Gastroesophageal sphincter (tissue), 4 donors: ENCODE results near the gene SOX2. TPM values are rescaled to one million over a fixed set of nuclear protein-coding genes. Genes with fewer than 3 reads are reported as not detected.

Experiments used
- ATAC-seq: fragments of 150-250 bp; one replicate; pipeline ENCODE4 v1.9.1; 2016; ENCODE audit warnings: mild to moderate bottlenecking, moderate library complexity
- H3K27ac ChIP-seq, 4 donors: fragments of 200-600 bp; sonication (generic) in 3 of 4; 1 replicate in 3 of 4; 2 replicates in 1 of 4; pipeline ENCODE4 v1.5.1; 2016 to 2019
- H3K27me3 ChIP-seq: fragments of 200-600 bp; sonication (generic); one replicate; pipeline ENCODE4 v1.5.1; 2019
- H3K36me3 ChIP-seq, 2 donors: fragments of 200-600 bp; sonication (generic); one replicate each; pipeline ENCODE4 v1.5.1; 2019; ENCODE audit warnings: control low read depth in 1 of 2
- H3K4me1 ChIP-seq, 3 donors: fragments of 200-600 bp; sonication (generic); 1 replicate in 2 of 3; 2 replicates in 1 of 3; pipeline ENCODE4 v1.5.1; 2016 to 2019; ENCODE audit warnings: control low read depth in 2 of 3
- H3K4me3 ChIP-seq, 2 donors: fragments of 200-600 bp; sonication (generic); one replicate each; pipeline ENCODE4 v1.5.1; 2019; ENCODE audit warnings: mild to moderate bottlenecking in 1 of 2, moderate library complexity in 1 of 2
- H3K9me3 ChIP-seq, 3 donors: fragments of 200-600 bp; sonication (generic); one replicate each; pipeline ENCODE4 v1.5.1; 2017 to 2019; ENCODE audit warnings: control low read depth in 2 of 3
- EP300 ChIP-seq: sonication (generic); formaldehyde crosslinking; IDR thresholded peaks from one replicate; pipeline ENCODE4 v1.6.1; 2017; ENCODE audit warnings: antibody characterized with exemption, mild to moderate bottlenecking
- POLR2A ChIP-seq, 2 donors: fragments of 450-650 bp; IDR thresholded peaks; one replicate each; pipeline ENCODE4 v1.6.1; 2017; ENCODE audit warnings: antibody characterized with exemption in 2 of 2, mild to moderate bottlenecking in 2 of 2, moderate library complexity in 1 of 2
- POLR2AphosphoS5 ChIP-seq: sonication (generic); formaldehyde crosslinking; IDR thresholded peaks from one replicate; pipeline ENCODE4 v1.6.1; 2017; ENCODE audit warnings: antibody characterized with exemption
- WGBS, 2 donors: methylation state at CpG; one replicate each; pipeline ENCODE4 v1.1.5; 2018; ENCODE audit warnings: low coverage in 1 of 2; 5-methylcytosine and 5-hydroxymethylcytosine counted together
- total RNA-seq, 4 donors: library from RNA; depleted of rRNA; stranded (reverse); fragments of >200 nt; gene quantifications; one replicate each; pipeline ENCODE4 v1.1.0, GENCODE V29; 2016
- TF ChIP-seq, protein P1 (sequence below), 4 experiments: fragments of 200-600 bp in 2 of 4; fragments of 450-650 bp in 2 of 4; sonication (generic) in 1 of 4; IDR thresholded peaks; one replicate each; pipeline ENCODE4 v1.5.1; 2017 to 2019; ENCODE audit warnings: antibody characterized with exemption in 4 of 4, mild to moderate bottlenecking in 2 of 4, moderate library complexity in 2 of 4

Gene SOX2
- total RNA-seq, 4 donors from 2014 or later = 3.1 to 9.9 (median 5.7) TPM

DNA sequence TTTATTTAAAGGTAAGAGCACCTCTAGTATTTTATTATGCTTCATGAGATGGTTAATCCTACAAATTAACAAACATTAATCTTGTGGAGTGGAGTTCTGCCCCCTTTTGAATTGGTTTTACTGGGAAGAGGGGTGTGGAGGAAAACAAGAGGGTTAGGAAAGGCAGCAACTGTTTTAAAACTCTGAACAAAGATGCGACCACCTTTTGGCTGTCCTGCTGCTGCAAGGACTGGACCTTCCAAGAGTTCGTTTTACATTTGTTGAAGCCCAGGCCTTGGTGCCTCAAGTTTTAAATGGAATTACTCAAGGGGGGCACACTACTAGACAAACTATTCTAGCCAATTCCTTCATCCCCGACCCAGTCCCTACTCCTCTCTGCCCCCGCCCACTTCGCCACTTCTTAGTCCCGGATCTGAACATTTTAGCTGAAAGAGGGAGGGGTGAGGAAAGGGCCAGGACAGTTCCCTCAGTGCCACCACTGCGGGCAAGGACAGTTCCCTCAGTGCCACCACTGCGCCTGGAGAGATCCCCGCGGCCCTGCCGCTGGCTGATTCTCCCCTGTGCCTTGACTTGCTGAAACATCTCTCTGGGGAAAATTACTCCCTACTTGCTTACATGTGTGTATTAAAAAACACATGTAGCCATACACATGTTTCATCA, 11.2 kb downstream of the SOX2 start:
- ATAC-seq = no peak
- Histone ChIP-seq H3K36me3 (no peaks in the 10 kb centered on the region), H3K27me3 (peaks cover 100% of the 10 kb centered on the region), H3K4me1 (peaks cover 0 to 35% (median 4%) of the 10 kb centered on the region in 3 donors), H3K27ac (no peak overlapping the region), H3K4me3 (no peak overlapping the region), H3K9me3 (peaks cover 0 to 4% (median 0%) of the 10 kb centered on the region in 3 donors)
- TF ChIP-seq EP300 = no peak
- TF ChIP-seq POLR2AphosphoS5 = no peak
- TF ChIP-seq, protein P1, sequence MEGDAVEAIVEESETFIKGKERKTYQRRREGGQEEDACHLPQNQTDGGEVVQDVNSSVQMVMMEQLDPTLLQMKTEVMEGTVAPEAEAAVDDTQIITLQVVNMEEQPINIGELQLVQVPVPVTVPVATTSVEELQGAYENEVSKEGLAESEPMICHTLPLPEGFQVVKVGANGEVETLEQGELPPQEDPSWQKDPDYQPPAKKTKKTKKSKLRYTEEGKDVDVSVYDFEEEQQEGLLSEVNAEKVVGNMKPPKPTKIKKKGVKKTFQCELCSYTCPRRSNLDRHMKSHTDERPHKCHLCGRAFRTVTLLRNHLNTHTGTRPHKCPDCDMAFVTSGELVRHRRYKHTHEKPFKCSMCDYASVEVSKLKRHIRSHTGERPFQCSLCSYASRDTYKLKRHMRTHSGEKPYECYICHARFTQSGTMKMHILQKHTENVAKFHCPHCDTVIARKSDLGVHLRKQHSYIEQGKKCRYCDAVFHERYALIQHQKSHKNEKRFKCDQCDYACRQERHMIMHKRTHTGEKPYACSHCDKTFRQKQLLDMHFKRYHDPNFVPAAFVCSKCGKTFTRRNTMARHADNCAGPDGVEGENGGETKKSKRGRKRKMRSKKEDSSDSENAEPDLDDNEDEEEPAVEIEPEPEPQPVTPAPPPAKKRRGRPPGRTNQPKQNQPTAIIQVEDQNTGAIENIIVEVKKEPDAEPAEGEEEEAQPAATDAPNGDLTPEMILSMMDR (IDR thresholded peaks at IDR 0.05) = no peak
- TF ChIP-seq POLR2A (IDR thresholded peaks at IDR 0.05) = no peak
- WGBS, 2 donors = 5 to 11% methylated on average over 10 of the region's 11 CpGs

DNA sequence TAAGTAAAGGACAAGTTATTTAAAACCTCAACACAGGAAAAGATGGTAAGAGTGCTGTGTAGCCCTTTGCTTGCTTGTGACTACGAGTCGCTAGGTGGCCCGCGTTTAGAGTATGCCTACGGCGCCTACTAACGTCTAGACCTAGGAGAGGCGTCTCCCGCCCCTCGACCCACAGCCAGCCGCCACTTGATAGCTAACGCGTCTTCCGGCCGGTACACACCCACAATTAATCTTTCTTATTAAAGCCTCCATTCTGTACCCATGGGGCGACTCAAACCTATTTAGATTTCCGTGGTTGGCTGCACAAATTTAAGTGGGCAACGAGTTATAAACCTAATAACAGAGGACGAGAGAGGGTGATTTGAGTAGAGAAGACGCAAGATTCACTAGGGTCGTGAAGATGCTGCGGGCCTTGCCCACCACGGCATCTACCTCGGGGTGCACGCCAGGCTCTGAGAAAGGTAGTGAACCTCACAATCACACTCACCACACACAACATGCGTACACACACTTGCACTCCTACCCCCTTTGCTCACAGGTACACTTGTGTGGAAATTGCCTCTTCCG, 12.0 kb downstream of the SOX2 start:
- no peak for ATAC-seq
- 18 to 20% methylated on average over 13 to 19 of the region's 27 CpGs for WGBS, 2 donors
- Histone ChIP-seq H3K4me3 (no peak overlapping the region), H3K36me3 (no peaks in the 10 kb centered on the region), H3K4me1 (peaks cover 0 to 35% (median 4%) of the 10 kb centered on the region in 3 donors), H3K27ac (no peak overlapping the region), H3K9me3 (peaks cover 0 to 4% (median 0%) of the 10 kb centered on the region in 3 donors), H3K27me3 (peaks cover 100% of the 10 kb centered on the region)
- no peak for TF ChIP-seq EP300
- no peak for TF ChIP-seq POLR2A (IDR thresholded peaks at IDR 0.05)
- TF ChIP-seq POLR2AphosphoS5 = no peak
- TF ChIP-seq, protein P1 (IDR thresholded peaks at IDR 0.05) = no peak

DNA sequence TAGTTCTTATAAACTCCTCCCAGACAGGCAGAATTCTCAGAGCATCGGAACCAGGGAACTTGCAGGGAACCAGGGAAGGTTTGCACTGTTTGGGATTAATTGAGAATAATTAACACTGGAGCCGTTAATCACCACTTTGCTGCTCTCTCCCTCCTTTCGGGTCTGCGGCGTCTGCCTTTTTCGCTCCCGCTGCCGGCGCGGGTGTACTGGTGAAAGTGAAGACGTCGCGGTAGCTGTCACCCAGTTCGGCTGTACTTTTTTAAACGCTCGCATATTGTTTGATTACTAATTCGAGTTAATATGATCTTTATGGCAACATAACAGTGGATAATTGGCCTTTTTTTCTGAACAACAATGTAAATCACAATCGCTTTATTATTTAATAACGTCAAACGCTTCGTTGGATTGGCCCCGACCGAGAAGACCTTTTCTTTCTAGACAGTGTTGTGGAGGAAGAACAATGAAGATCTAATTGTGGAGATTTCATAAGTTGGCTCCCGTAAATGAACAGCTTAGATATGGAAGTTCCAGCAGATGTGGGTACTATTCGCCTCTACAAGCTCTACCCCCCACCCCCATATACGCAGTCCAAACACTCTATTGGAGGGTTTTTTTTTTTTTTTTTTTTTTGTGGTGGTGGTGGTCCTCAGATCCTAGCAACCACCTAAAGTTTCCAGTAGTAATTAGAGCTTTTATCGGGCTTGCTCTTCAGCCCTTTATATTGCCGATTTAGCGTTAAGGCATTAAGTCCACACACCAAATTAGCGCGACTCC, 12.7 kb downstream of the SOX2 start:
- peaks cover 0 to under 1% (median 0%) of the 10 kb centered on the region in 3 donors for H3K9me3 ChIP-seq
- peaks cover 100% of the 10 kb centered on the region for H3K27me3 ChIP-seq
- H3K4me3 ChIP-seq = no peak overlapping the region
- no peak overlapping the region for H3K27ac ChIP-seq
- H3K36me3 ChIP-seq = no peaks in the 10 kb centered on the region
- TF ChIP-seq POLR2AphosphoS5 = no peak
- TF ChIP-seq, protein P1 (IDR thresholded peaks at IDR 0.05) = no peak
- TF ChIP-seq POLR2A (IDR thresholded peaks at IDR 0.05) = no peak
- no peak for TF ChIP-seq EP300
- no peak for ATAC-seq
- peaks cover 0 to 33% (median 4%) of the 10 kb centered on the region in 3 donors for H3K4me1 ChIP-seq
- 11 to 12% methylated on average over 29 to 30 of the region's 31 CpGs for WGBS, 2 donors

DNA sequence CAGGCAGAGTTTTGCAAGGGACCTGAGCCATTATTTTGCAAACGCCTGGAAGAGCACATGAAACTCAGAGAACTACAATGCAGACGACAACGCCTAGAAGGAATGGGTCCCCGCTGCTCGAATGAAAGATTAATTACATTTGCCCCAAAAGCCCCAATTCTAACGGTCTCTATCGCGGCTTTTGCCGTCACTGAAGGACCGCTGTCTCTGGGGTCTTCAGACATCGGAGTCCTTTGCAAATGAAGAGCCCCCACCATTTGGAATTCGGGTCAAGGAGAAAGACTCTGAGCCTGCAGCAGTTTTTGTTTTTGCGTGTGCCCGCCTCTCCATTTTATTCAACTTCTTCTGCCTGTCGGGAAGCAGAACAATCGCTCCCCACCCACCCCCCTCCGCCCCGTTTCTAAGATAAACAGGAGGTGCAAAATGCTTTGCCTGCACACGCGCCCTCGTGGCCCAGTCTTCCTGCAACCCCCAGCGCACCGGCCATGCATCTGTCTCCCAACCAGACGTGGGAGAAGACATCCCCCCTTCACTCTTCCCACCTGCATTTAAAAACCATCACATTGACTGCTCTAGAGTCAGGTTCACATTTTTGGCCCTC, 13.5 kb downstream of the SOX2 start:
- Histone ChIP-seq H3K9me3 (no peaks in the 10 kb centered on the region), H3K27ac (no peak overlapping the region), H3K27me3 (peaks cover 99% of the 10 kb centered on the region), H3K36me3 (no peaks in the 10 kb centered on the region), H3K4me1 (peaks cover 0 to 29% (median 4%) of the 10 kb centered on the region in 3 donors), H3K4me3 (no peak overlapping the region)
- TF ChIP-seq EP300 (no peak), POLR2A (IDR thresholded peaks at IDR 0.05) (no peak), POLR2AphosphoS5 (no peak)
- TF ChIP-seq, protein P1 (IDR thresholded peaks at IDR 0.05) = no peak
- no peak for ATAC-seq
- 7 to 18% methylated on average over 14 to 22 of the region's 24 CpGs for WGBS, 2 donors
